ENCODE measurements around the gene TOP3B.

TOP3B gene

GRCh38 chr22:21982338-21982965 lies at the start of gene TOP3B:
TSS of gene TOP3B (minus strand) at chr22:21982787. CDS start at chr22:21975709, 7,078 bp downstream.
- DNase-seq: peak; percentile 76

- DNase-seq: no peak
Measured at GRCh38 chr22:22031183-22031945, 48.8 kb upstream of the TOP3B start.

- DNase-seq: no peak
Measured at GRCh38 chr22:22030493-22031182, 48.1 kb upstream of the TOP3B start.

GRCh38 chr22:22027955-22028354 lies 45.4 kb upstream of the TOP3B start:
- DNase-seq: no peak

GRCh38 chr22:22026157-22026831 lies 43.7 kb upstream of the TOP3B start:
- DNase-seq: no peak

GRCh38 chr22:22025320-22026156 lies 43.0 kb upstream of the TOP3B start:
- DNase-seq: no peak

GRCh38 chr22:22024440-22024839 lies 41.9 kb upstream of the TOP3B start:
- no peak for DNase-seq

GRCh38 chr22:22023581-22024137 lies 41.1 kb upstream of the TOP3B start:
- DNase-seq: no peak

- no peak for DNase-seq
Measured at GRCh38 chr22:22022947-22023534, 40.5 kb upstream of the TOP3B start.

- DNase-seq: no peak
Measured at GRCh38 chr22:22022255-22022840, 39.8 kb upstream of the TOP3B start.

- no peak for DNase-seq
Measured at GRCh38 chr22:22021162-22021750, 38.7 kb upstream of the TOP3B start.

GRCh38 chr22:22020425-22020852 lies 37.9 kb upstream of the TOP3B start:
- DNase-seq: no peak

GRCh38 chr22:22019659-22020424 lies 37.3 kb upstream of the TOP3B start:
- no peak for DNase-seq

GRCh38 chr22:22018825-22019658 lies 36.5 kb upstream of the TOP3B start:
- no peak for DNase-seq

GRCh38 chr22:22015631-22016030 lies 33.0 kb upstream of the TOP3B start:
- DNase-seq: no peak

- DNase-seq: no peak
Measured at GRCh38 chr22:22014285-22014659, 31.7 kb upstream of the TOP3B start.

- DNase-seq: no peak
Measured at GRCh38 chr22:22013559-22014284, 31.1 kb upstream of the TOP3B start.

GRCh38 chr22:22011964-22012363 lies 29.4 kb upstream of the TOP3B start:
- DNase-seq: no peak

All from activated gamma-delta T cell treated with Interleukin-2 at 50 U/mL for 16 hours (primary cell).